Rectal smooth muscle tissue (tissue), 1 donor: ENCODE results near the gene TRAFD1.

Source experiments
- H3K27ac ChIP-seq: one replicate; pipeline ENCODE4 v1.7.0; 2013; ENCODE audit warnings: low read depth, low read length, inconsistent platforms
- H3K27me3 ChIP-seq: one replicate; pipeline ENCODE4 v1.7.0; 2013; ENCODE audit warnings: low read length; ENCODE audit not compliant: control insufficient read depth, insufficient read depth
- H3K36me3 ChIP-seq: one replicate; pipeline ENCODE4 v1.7.0; 2013; ENCODE audit warnings: low read length; ENCODE audit not compliant: control insufficient read depth, insufficient read depth
- H3K4me1 ChIP-seq: one replicate; pipeline ENCODE4 v1.7.0; 2013; ENCODE audit warnings: low read length; ENCODE audit not compliant: control insufficient read depth, insufficient read depth
- H3K4me3 ChIP-seq: one replicate; pipeline ENCODE4 v1.7.0; 2013; ENCODE audit warnings: low read length
- H3K9ac ChIP-seq: one replicate; pipeline ENCODE4 v1.7.0; 2013; ENCODE audit warnings: low read length

TRAFD1 gene

GRCh38 chr12:112122823-112123690 lies 2.3 kb upstream of the TRAFD1 start:
- peak overlapping the region; percentile 84 for H3K27ac ChIP-seq
- peaks cover 16% of the 10 kb centered on the region for H3K4me1 ChIP-seq

GRCh38 chr12:112124918-112125249 lies 476 bp upstream of the TRAFD1 start:
- Histone ChIP-seq H3K4me3 (no peak overlapping the region), H3K36me3 (no peaks in the 10 kb centered on the region), H3K27me3 (no peaks in the 10 kb centered on the region), H3K9ac (no peak overlapping the region), H3K27ac (peak overlapping the region; percentile 32), H3K4me1 (peaks cover 22% of the 10 kb centered on the region)

More at GRCh38 chr12:112122823-112123690, 2.3 kb upstream of the TRAFD1 start:
- Histone ChIP-seq H3K36me3 (no peaks in the 10 kb centered on the region), H3K27me3 (no peaks in the 10 kb centered on the region), H3K9ac (no peak overlapping the region), H3K4me3 (no peak overlapping the region)

GRCh38 chr12:112126000-112126438 lies 659 bp downstream of the TRAFD1 start:
- H3K4me1 ChIP-seq, result peaks cover 22% of the 10 kb centered on the region
- peak overlapping the region; percentile 98 for H3K27ac ChIP-seq
- no peaks in the 10 kb centered on the region for H3K27me3 ChIP-seq
- H3K9ac ChIP-seq, result peak overlapping the region; percentile 97
- peak overlapping the region; percentile 97 for H3K4me3 ChIP-seq
- H3K36me3 ChIP-seq, result no peaks in the 10 kb centered on the region

- Histone ChIP-seq H3K36me3 (no peaks in the 10 kb centered on the region), H3K9ac (no peak overlapping the region), H3K27me3 (no peaks in the 10 kb centered on the region), H3K4me3 (no peak overlapping the region), H3K4me1 (peaks cover 23% of the 10 kb centered on the region), H3K27ac (no peak overlapping the region)
Measured at GRCh38 chr12:112126911-112127310, 1.6 kb downstream of the TRAFD1 start.

GRCh38 chr12:112130441-112130998 lies 5.2 kb downstream of the TRAFD1 start:
- Histone ChIP-seq H3K27ac (peak overlapping the region; percentile 72), H3K27me3 (no peaks in the 10 kb centered on the region), H3K4me1 (peaks cover 14% of the 10 kb centered on the region), H3K36me3 (peaks cover 6% of the 10 kb centered on the region), H3K9ac (no peak overlapping the region), H3K4me3 (peak overlapping the region; percentile 27)

GRCh38 chr12:112131686-112132085 lies 6.3 kb downstream of the TRAFD1 start:
- Histone ChIP-seq H3K27me3 (no peaks in the 10 kb centered on the region), H3K4me1 (peaks cover 8% of the 10 kb centered on the region), H3K4me3 (no peak overlapping the region)

GRCh38 chr12:112133418-112133817 lies 8.1 kb downstream of the TRAFD1 start:
- Histone ChIP-seq H3K27ac (no peak overlapping the region), H3K4me3 (no peak overlapping the region), H3K9ac (no peak overlapping the region), H3K27me3 (no peaks in the 10 kb centered on the region), H3K36me3 (peaks cover 20% of the 10 kb centered on the region), H3K4me1 (peaks cover 4% of the 10 kb centered on the region)

More at GRCh38 chr12:112131686-112132085, 6.3 kb downstream of the TRAFD1 start:
- no peak overlapping the region for H3K9ac ChIP-seq
- peaks cover 11% of the 10 kb centered on the region for H3K36me3 ChIP-seq
- H3K27ac ChIP-seq, result no peak overlapping the region

GRCh38 chr12:112134731-112135130 lies 9.4 kb downstream of the TRAFD1 start:
- Histone ChIP-seq H3K27ac (no peak overlapping the region), H3K36me3 (peaks cover 20% of the 10 kb centered on the region), H3K4me3 (no peak overlapping the region), H3K9ac (no peak overlapping the region), H3K4me1 (peaks cover 2% of the 10 kb centered on the region), H3K27me3 (no peaks in the 10 kb centered on the region)

- H3K27me3 ChIP-seq, result no peaks in the 10 kb centered on the region
- no peak overlapping the region for H3K9ac ChIP-seq
- no peaks in the 10 kb centered on the region for H3K4me1 ChIP-seq
- H3K36me3 ChIP-seq, result peaks cover 36% of the 10 kb centered on the region
- no peak overlapping the region for H3K27ac ChIP-seq
- H3K4me3 ChIP-seq, result no peak overlapping the region
Measured at GRCh38 chr12:112140728-112141127, 15.4 kb downstream of the TRAFD1 start.

GRCh38 chr12:112146123-112146522 lies 20.8 kb downstream of the TRAFD1 start:
- no peaks in the 10 kb centered on the region for H3K27me3 ChIP-seq
- no peak overlapping the region for H3K9ac ChIP-seq
- no peak overlapping the region for H3K4me3 ChIP-seq
- H3K36me3 ChIP-seq, result peaks cover 43% of the 10 kb centered on the region
- no peaks in the 10 kb centered on the region for H3K4me1 ChIP-seq
- no peak overlapping the region for H3K27ac ChIP-seq

- H3K4me1 ChIP-seq, result no peaks in the 10 kb centered on the region
Measured at GRCh38 chr12:112148031-112148513, 22.7 kb downstream of the TRAFD1 start.

GRCh38 chr12:112149596-112149995 lies 24.2 kb downstream of the TRAFD1 start:
- Histone ChIP-seq H3K27ac (no peak overlapping the region), H3K9ac (no peak overlapping the region), H3K36me3 (peaks cover 51% of the 10 kb centered on the region), H3K4me1 (no peaks in the 10 kb centered on the region), H3K4me3 (no peak overlapping the region), H3K27me3 (no peaks in the 10 kb centered on the region)

More at GRCh38 chr12:112148031-112148513, 22.7 kb downstream of the TRAFD1 start:
- peaks cover 47% of the 10 kb centered on the region for H3K36me3 ChIP-seq
- no peaks in the 10 kb centered on the region for H3K27me3 ChIP-seq
- no peak overlapping the region for H3K27ac ChIP-seq
- H3K9ac ChIP-seq, result no peak overlapping the region
- H3K4me3 ChIP-seq, result no peak overlapping the region
